H1 (cell line): ENCODE results near the gene USH2A. TPM values are rescaled to one million over a fixed set of nuclear protein-coding genes. Genes with fewer than 3 reads are reported as not detected.

Experiments
- CTCF ChIA-PET: fragments of 300-600 bp; sonication (Branson Sonifier 250); formaldehyde crosslinking; loops from one replicate; lab custom pipeline; 2021; ENCODE audit not compliant: partially characterized antibody; lab: Charles Lee
- POLR2A ChIA-PET: fragments of 300-600 bp; sonication (Branson Sonifier 250); formaldehyde crosslinking; loops from one replicate; lab custom pipeline; 2021; ENCODE audit warnings: inconsistent platforms; ENCODE audit not compliant: partially characterized antibody; lab: Charles Lee
- DNase-seq, 2 experiments: peaks; one replicate each; pipeline versions ENCODE4 v3.0.0 to v3.0.0-alpha.2; 2010 to 2022; ENCODE audit warnings: low spot score in 2 of 2, low read depth in 1 of 2, mixed read lengths in 1 of 2
- FAIRE-seq: peaks from 2 replicates; lab custom pipeline; 2011; peaks lifted over from hg19 to GRCh38; lab: Jason Lieb, UNC
- H2AFZ ChIP-seq: 2 replicates; pipeline ENCODE4 v1.8.1; 2012; ENCODE audit warnings: low read length, inconsistent platforms
- H2AK5ac ChIP-seq: 2 replicates; pipeline ENCODE4 v1.6.1; 2013; ENCODE audit warnings: low read depth, low read length
- H2BK120ac ChIP-seq: replicated peaks from 2 replicates; pipeline ENCODE3; 2013; ENCODE audit warnings: low read depth, low read length, inconsistent platforms
- H2BK12ac ChIP-seq: 2 replicates; pipeline ENCODE4 v1.6.1; 2013; ENCODE audit warnings: low read depth, low read length
- H2BK15ac ChIP-seq: 2 replicates; pipeline ENCODE4 v1.6.1; 2013; ENCODE audit warnings: low read length
- H2BK20ac ChIP-seq: 2 replicates; pipeline ENCODE4 v1.6.1; 2013; ENCODE audit warnings: low read length
- H2BK5ac ChIP-seq: 2 replicates; pipeline ENCODE4 v1.6.1; 2013; ENCODE audit warnings: low read depth, low read length
- H3K14ac ChIP-seq: 2 replicates; pipeline ENCODE4 v1.6.1; 2013; ENCODE audit warnings: inconsistent platforms; ENCODE audit not compliant: insufficient read length
- H3K18ac ChIP-seq: 2 replicates; pipeline ENCODE4 v1.6.1; 2013; ENCODE audit warnings: low read length; ENCODE audit errors: extremely low read depth
- H3K23ac ChIP-seq: 2 replicates; pipeline ENCODE4 v1.6.1; 2013; ENCODE audit warnings: inconsistent platforms; ENCODE audit not compliant: insufficient read length
- H3K23me2 ChIP-seq: 2 replicates; pipeline ENCODE4 v1.6.1; 2013; ENCODE audit warnings: low read depth, low read length
- H3K27ac ChIP-seq: 2 replicates; pipeline ENCODE4 v1.6.1; 2011; ENCODE audit warnings: low read depth, low read length, inconsistent platforms
- H3K27me3 ChIP-seq, 4 experiments: replicated peaks in 1 of 4; 1 replicate in 1 of 4; 2 replicates in 3 of 4; pipeline versions ENCODE4 v1.6.1 to v1.8.1; 2011 to 2013; ENCODE audit warnings: low read length in 3 of 4, mild to moderate bottlenecking in 3 of 4, inconsistent platforms in 2 of 4, mixed read lengths in 2 of 4, moderate library complexity in 1 of 4; ENCODE audit not compliant: control insufficient read depth in 3 of 4, insufficient read depth in 3 of 4; ENCODE audit errors: extremely low read depth in 1 of 4
- H3K36me3 ChIP-seq, 4 experiments: 2 replicates each; pipeline versions ENCODE4 v1.6.1 to v1.8.1; 2011 to 2013; ENCODE audit warnings: mild to moderate bottlenecking in 4 of 4, low read length in 3 of 4, moderate library complexity in 2 of 4, control low read depth in 1 of 4, inconsistent platforms in 1 of 4; ENCODE audit not compliant: insufficient read depth in 4 of 4, control insufficient read depth in 2 of 4
- H3K4ac ChIP-seq: replicated peaks from 2 replicates; pipeline ENCODE3; 2013; ENCODE audit warnings: low read length, low read depth, mixed read lengths, inconsistent platforms; ENCODE audit not compliant: insufficient read length
- H3K4me1 ChIP-seq, 4 experiments: replicated peaks in 1 of 4; 1 replicate in 1 of 4; 2 replicates in 3 of 4; pipeline versions ENCODE4 v1.6.1 to v1.8.1; 2011 to 2013; ENCODE audit warnings: low read length in 3 of 4, inconsistent platforms in 2 of 4, mixed read lengths in 1 of 4; ENCODE audit not compliant: insufficient read depth in 4 of 4, control insufficient read depth in 3 of 4
- H3K4me2 ChIP-seq, 2 experiments: 2 replicates each; pipeline versions ENCODE4 v1.6.1 to v1.8.1; 2011 to 2013; ENCODE audit warnings: low read depth in 2 of 2, low read length in 2 of 2, control low read depth in 1 of 2, inconsistent platforms in 1 of 2, mild to moderate bottlenecking in 1 of 2; ENCODE audit not compliant: insufficient read depth in 1 of 2
- H3K4me3 ChIP-seq, 4 experiments: fragments of 200-600, 300-600 bp in 1 of 4; sonication (generic), shearing (Covaris generic), sonication (Bioruptor Twin) in 1 of 4; 2 replicates each; pipeline versions ENCODE4 v1.5.1 to v1.8.1; 2011 to 2016; ENCODE audit warnings: low read length in 4 of 4, low read depth in 3 of 4, control low read depth in 2 of 4, inconsistent platforms in 2 of 4, mild to moderate bottlenecking in 2 of 4, mixed read lengths in 1 of 4, moderate library complexity in 1 of 4; ENCODE audit not compliant: insufficient read depth in 2 of 4; ENCODE audit errors: extremely low read depth in 1 of 4
- H3K56ac ChIP-seq: replicated peaks from 2 replicates; pipeline ENCODE3; 2013; ENCODE audit warnings: low read depth, mild to moderate bottlenecking, mixed read lengths, low read length, inconsistent platforms; ENCODE audit not compliant: insufficient read length
- H3K79me1 ChIP-seq: 2 replicates; pipeline ENCODE4 v1.6.1; 2013; ENCODE audit warnings: low read depth, low read length, control low read depth
- H3K79me2 ChIP-seq, 2 experiments: 2 replicates each; pipeline versions ENCODE4 v1.6.1 to v1.8.1; 2012 to 2013; ENCODE audit warnings: low read length in 2 of 2, mild to moderate bottlenecking in 2 of 2, inconsistent platforms in 1 of 2; ENCODE audit not compliant: insufficient read depth in 2 of 2, control insufficient read depth in 1 of 2
- H3K9ac ChIP-seq, 4 experiments: replicated peaks in 1 of 4; 1 replicate in 1 of 4; 2 replicates in 3 of 4; pipeline versions ENCODE4 v1.6.1 to v1.8.1; 2011 to 2013; ENCODE audit warnings: low read depth in 3 of 4, low read length in 3 of 4, control low read depth in 2 of 4, mild to moderate bottlenecking in 2 of 4, moderate library complexity in 2 of 4, inconsistent platforms in 1 of 4; ENCODE audit errors: extremely low read depth in 1 of 4
- H3K9me3 ChIP-seq, 2 experiments: 2 replicates each; pipeline versions ENCODE4 v1.6.1 to v1.8.1; 2012 to 2013; ENCODE audit warnings: mild to moderate bottlenecking in 2 of 2, moderate library complexity in 2 of 2, control low read depth in 1 of 2, inconsistent platforms in 1 of 2, low read depth in 1 of 2, low read length in 1 of 2, mixed read lengths in 1 of 2; ENCODE audit not compliant: insufficient read depth in 2 of 2
- H4K20me1 ChIP-seq, 2 experiments: replicated peaks in 1 of 2; 2 replicates each; pipeline versions ENCODE3 to v1.8.1; 2011 to 2013; ENCODE audit warnings: inconsistent platforms in 2 of 2, low read length in 2 of 2, mild to moderate bottlenecking in 1 of 2; ENCODE audit not compliant: insufficient read depth in 2 of 2, control insufficient read depth in 1 of 2
- H4K5ac ChIP-seq: 2 replicates; pipeline ENCODE4 v1.6.1; 2013; ENCODE audit warnings: low read length, low read depth, mixed read lengths, inconsistent platforms; ENCODE audit not compliant: insufficient read length
- H4K8ac ChIP-seq: 2 replicates; pipeline ENCODE4 v1.8.0; 2013; ENCODE audit warnings: mild to moderate bottlenecking, moderate library complexity, low read length, inconsistent platforms; ENCODE audit not compliant: insufficient read depth; ENCODE audit errors: extremely low read depth
- H4K91ac ChIP-seq: replicated peaks from 2 replicates; pipeline ENCODE3; 2013; ENCODE audit warnings: low read length, mixed read lengths, inconsistent platforms; ENCODE audit not compliant: insufficient read length
- BACH1 ChIP-seq: IDR thresholded peaks from 2 replicates; pipeline ENCODE4 v1.6.1; 2012; ENCODE audit warnings: low read length, improper control_type of control experiment
- BRCA1 ChIP-seq: IDR thresholded peaks from 2 replicates; pipeline ENCODE4 v1.6.1; 2012; ENCODE audit warnings: low read depth, low read length, improper control_type of control experiment
- CBX5 ChIP-seq: fragments of 300-800, 300-1000 bp; sonication (generic); IDR thresholded peaks from 2 replicates; pipeline ENCODE4 v1.7.1; 2016; ENCODE audit warnings: antibody characterized with exemption, low read length, low read depth
- CHD2 ChIP-seq: IDR thresholded peaks from 2 replicates; pipeline ENCODE4 v1.6.1; 2012; ENCODE audit warnings: low read length, improper control_type of control experiment
- EGR1 ChIP-seq: IDR thresholded peaks from 2 replicates; pipeline ENCODE4 v1.6.1; 2011; ENCODE audit warnings: low read depth, low read length, borderline replicate concordance
- RNF2 ChIP-seq: fragments of 200-900, 300-1000 bp; sonication (generic); IDR thresholded peaks from 2 replicates; pipeline ENCODE4 v1.7.1; 2016; ENCODE audit warnings: borderline replicate concordance, low read depth, mild to moderate bottlenecking, antibody characterized with exemption, low read length; ENCODE audit not compliant: poor library complexity, severe bottlenecking; ENCODE audit errors: missing control alignments
- SAP30 ChIP-seq: fragments of 300-600 bp; sonication (generic); IDR thresholded peaks from 2 replicates; pipeline ENCODE4 v1.7.1; 2012; ENCODE audit warnings: low read length, moderate library complexity, mild to moderate bottlenecking, inconsistent platforms; ENCODE audit not compliant: insufficient read depth, insufficient replicate concordance
- SIRT6 ChIP-seq: IDR thresholded peaks from one replicate; pipeline ENCODE4 v1.7.1; 2012; ENCODE audit warnings: low read length, inconsistent platforms
- SP1 ChIP-seq: IDR thresholded peaks from 2 replicates; pipeline ENCODE4 v1.6.1; 2011; ENCODE audit warnings: low read depth, low read length
- YY1 ChIP-seq: IDR thresholded peaks from 2 replicates; pipeline ENCODE4 v1.6.1; 2011; ENCODE audit warnings: low read depth, mild to moderate bottlenecking, low read length
- WGBS, 2 experiments: shearing (Covaris generic) in 1 of 2; methylation state at CpG; one replicate each; pipeline versions ENCODE4 v1.1.6 to v1.1.7; 2013 to 2015; ENCODE audit warnings: low lambda C conversion rate in 2 of 2, mixed read lengths in 2 of 2, inconsistent platforms in 1 of 2, low coverage in 1 of 2, missing lambda C conversion rate in 1 of 2; ENCODE audit not compliant: insufficient replicate concordance in 2 of 2, insufficient coverage in 1 of 2, insufficient read length in 1 of 2; ENCODE audit errors: extremely low coverage in 1 of 2, missing lambda C conversion rate in 1 of 2; 5-methylcytosine and 5-hydroxymethylcytosine counted together
- polyA plus RNA-seq, 7 experiments: library from polyadenylated mRNA; depleted of rRNA in 3 of 7; stranded (reverse) in 5 of 7; unstranded in 2 of 7; fragments of >200 nt in 5 of 7; fragments of 200-250 nt in 2 of 7; gene quantifications; 1 replicate in 5 of 7; 2 replicates in 1 of 7; 4 replicates in 1 of 7; pipeline versions ENCODE4 v1.2.1 to v1.2.3, GENCODE V29; 2011 to 2013; ENCODE audit warnings: missing spikeins in 2 of 7, mixed read lengths in 2 of 7
- total RNA-seq: library from RNA; stranded (reverse); fragmentation: NEBNext Ultra II Directional; extraction: Animal tissue kit (Norgen Biotek cat#: 25700); gene quantifications from 2 replicates; pipeline ENCODE4 v1.2.1, GENCODE V29; 2021
- TF ChIP-seq, protein P1 (sequence below): IDR thresholded peaks from 2 replicates; pipeline ENCODE4 v1.6.1; 2012; ENCODE audit warnings: inconsistent platforms
- TF ChIP-seq, protein P2 (sequence below): IDR thresholded peaks from 2 replicates; pipeline ENCODE4 v1.6.1; 2012; ENCODE audit warnings: inconsistent platforms

Gene USH2A
- total and polyA plus RNA-seq, 2 of the 8 experiments (the other 6 are each of a cell fraction or from before 2014, with no cell fraction given) = 0.02 to 0.17 TPM

GRCh38 chr1:215730600-215730999 lies 692.6 kb downstream of the USH2A start:
- Histone ChIP-seq H3K27ac (no peak overlapping the region), H3K79me1 (no peaks in the 10 kb centered on the region), H3K56ac (no peak overlapping the region), H2BK15ac (no peak overlapping the region), H4K5ac (no peak overlapping the region), H3K4me2 (no peak overlapping the region), H3K79me2 (no peaks in the 10 kb centered on the region), H2BK12ac (no peak overlapping the region), H3K23ac (no peak overlapping the region), H3K4ac (no peak overlapping the region), H2AFZ (no peak overlapping the region), H2BK20ac (no peak overlapping the region), H3K9me3 (peaks cover 0 to 12% of the 10 kb centered on the region in 2 experiments; a peak in 2 of 4 replicates), H2BK120ac (no peak overlapping the region), H3K36me3 (no peaks in the 10 kb centered on the region), H3K4me3 (no peak overlapping the region), H4K20me1 (no peaks in the 10 kb centered on the region), H3K4me1 (no peaks in the 10 kb centered on the region), H3K9ac (no peak overlapping the region), H3K23me2 (no peaks in the 10 kb centered on the region), H4K8ac (no peak overlapping the region), H3K27me3 (no peaks in the 10 kb centered on the region)
- DNase-seq = no peak
- FAIRE-seq = no peak
- ChIA-PET POLR2A (no interaction called here), CTCF (no interaction called here)
- 88% methylated on average over 3 of the region's 3 CpGs; no CpG with 5 or more reads in 1 of the 2 experiments for WGBS, 2 experiments
- TF ChIP-seq SAP30 (no peak), RNF2 (no peak), BRCA1 (no peak), SIRT6 (no peak), BACH1 (no peak), SP1 (no peak), CHD2 (no peak), YY1 (no peak), EGR1 (no peak), CBX5 (no peak)
- TF ChIP-seq, protein P1, sequence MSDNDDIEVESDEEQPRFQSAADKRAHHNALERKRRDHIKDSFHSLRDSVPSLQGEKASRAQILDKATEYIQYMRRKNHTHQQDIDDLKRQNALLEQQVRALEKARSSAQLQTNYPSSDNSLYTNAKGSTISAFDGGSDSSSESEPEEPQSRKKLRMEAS = no peak
- TF ChIP-seq, protein P2, sequence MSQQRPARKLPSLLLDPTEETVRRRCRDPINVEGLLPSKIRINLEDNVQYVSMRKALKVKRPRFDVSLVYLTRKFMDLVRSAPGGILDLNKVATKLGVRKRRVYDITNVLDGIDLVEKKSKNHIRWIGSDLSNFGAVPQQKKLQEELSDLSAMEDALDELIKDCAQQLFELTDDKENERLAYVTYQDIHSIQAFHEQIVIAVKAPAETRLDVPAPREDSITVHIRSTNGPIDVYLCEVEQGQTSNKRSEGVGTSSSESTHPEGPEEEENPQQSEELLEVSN = no peak
- TF ChIP-seq, all 59 proteins: peak for 0
- no peak overlapping the region for H4K91ac ChIP-seq
- H2AK5ac ChIP-seq = no peak overlapping the region
- H3K14ac ChIP-seq = no peak overlapping the region
- H3K18ac ChIP-seq = no peak overlapping the region
- no peak overlapping the region for H2BK5ac ChIP-seq
